HG03025 (cell line): ENCODE results near the gene EDIL3.
"Not testable (repeated sequence)": the region's sequence is repeated elsewhere in the genome, so short reads cannot be mapped to it uniquely, and the experiment has no call there.

Source experiments
- ATAC-seq: cut with Tn5 transposase; IDR thresholded peaks from one replicate; pipeline ENCODE4 v1.9.1; 2021; ENCODE audit warnings: mild to moderate bottlenecking, moderate library complexity; ENCODE audit not compliant: unreplicated experiment, low FRiP score

EDIL3 gene

GRCh38 chr5:84303315-84303714, 81.4 kb downstream of the EDIL3 start:
- no peak for ATAC-seq

- ATAC-seq = no peak
These were observed 83.1 kb downstream of the EDIL3 start for GRCh38 chr5:84301535-84301934.

GRCh38 chr5:84299959-84300358, 84.7 kb downstream of the EDIL3 start:
- ATAC-seq = no peak

GRCh38 chr5:84298628-84299027, 86.1 kb downstream of the EDIL3 start:
- ATAC-seq = no peak

- ATAC-seq = not testable (repeated sequence)
These were observed 87.0 kb downstream of the EDIL3 start for GRCh38 chr5:84297641-84298040.

GRCh38 chr5:84292788-84293653, 91.7 kb downstream of the EDIL3 start:
- no peak for ATAC-seq

- no peak for ATAC-seq
These were observed 92.6 kb downstream of the EDIL3 start for GRCh38 chr5:84292000-84292642.

GRCh38 chr5:84290673-84291072, 94.0 kb downstream of the EDIL3 start:
- ATAC-seq = no peak

- no peak for ATAC-seq
These were observed 94.5 kb downstream of the EDIL3 start for GRCh38 chr5:84290161-84290560.

GRCh38 chr5:84287951-84288350, 96.7 kb downstream of the EDIL3 start:
- ATAC-seq = no peak

- ATAC-seq = no peak
These were observed 98.0 kb downstream of the EDIL3 start for GRCh38 chr5:84286662-84287061.

- no peak for ATAC-seq
These were observed 98.7 kb downstream of the EDIL3 start for GRCh38 chr5:84285641-84286637.

GRCh38 chr5:84281383-84281782, 103.3 kb downstream of the EDIL3 start:
- ATAC-seq = no peak

GRCh38 chr5:84279234-84279633, 105.4 kb downstream of the EDIL3 start:
- no peak for ATAC-seq

GRCh38 chr5:84275609-84276008, 109.1 kb downstream of the EDIL3 start:
- no peak for ATAC-seq

- ATAC-seq = no peak
These were observed 109.9 kb downstream of the EDIL3 start for GRCh38 chr5:84274585-84275468.

- ATAC-seq = no peak
These were observed 111.2 kb downstream of the EDIL3 start for GRCh38 chr5:84273517-84273883.

- no peak for ATAC-seq
These were observed 111.7 kb downstream of the EDIL3 start for GRCh38 chr5:84272771-84273516.
